GM12875 (cell line): ENCODE results near the gene PRKCA.

Experiments
- H3K4me3 ChIP-seq: one replicate; pipeline ENCODE4 v1.5.1; 2011; ENCODE audit warnings: low read depth, low read length, control low read depth
- CTCF ChIP-seq: IDR thresholded peaks from 2 replicates; pipeline ENCODE4 v1.5.1; 2011; ENCODE audit warnings: low read depth, mild to moderate bottlenecking, control low read depth, inconsistent platforms, low read length, moderate library complexity, borderline replicate concordance; ENCODE audit not compliant: insufficient read depth

PRKCA gene

GRCh38 chr17:66264696-66265095 lies 37.7 kb upstream of the PRKCA start:
- no peak for TF ChIP-seq CTCF
- no peak overlapping the region for H3K4me3 ChIP-seq

GRCh38 chr17:66268247-66268927 lies 34.0 kb upstream of the PRKCA start:
- no peak for TF ChIP-seq CTCF

GRCh38 chr17:66270106-66270505 lies 32.3 kb upstream of the PRKCA start:
- TF ChIP-seq CTCF: no peak
- H3K4me3 ChIP-seq: no peak overlapping the region

More at GRCh38 chr17:66268247-66268927, 34.0 kb upstream of the PRKCA start:
- no peak overlapping the region for H3K4me3 ChIP-seq

- TF ChIP-seq CTCF: no peak
- no peak overlapping the region for H3K4me3 ChIP-seq
Observed at GRCh38 chr17:66271512-66271911, 30.9 kb upstream of the PRKCA start.

GRCh38 chr17:66272811-66273585 lies 29.4 kb upstream of the PRKCA start:
- no peak overlapping the region for H3K4me3 ChIP-seq
- no peak for TF ChIP-seq CTCF

- no peak overlapping the region for H3K4me3 ChIP-seq
- no peak for TF ChIP-seq CTCF
Observed at GRCh38 chr17:66273586-66273848, 28.9 kb upstream of the PRKCA start.

GRCh38 chr17:66275651-66276050 lies 26.8 kb upstream of the PRKCA start:
- no peak for TF ChIP-seq CTCF
- no peak overlapping the region for H3K4me3 ChIP-seq
